ENCODE results near the gene WWOX.

DNA sequence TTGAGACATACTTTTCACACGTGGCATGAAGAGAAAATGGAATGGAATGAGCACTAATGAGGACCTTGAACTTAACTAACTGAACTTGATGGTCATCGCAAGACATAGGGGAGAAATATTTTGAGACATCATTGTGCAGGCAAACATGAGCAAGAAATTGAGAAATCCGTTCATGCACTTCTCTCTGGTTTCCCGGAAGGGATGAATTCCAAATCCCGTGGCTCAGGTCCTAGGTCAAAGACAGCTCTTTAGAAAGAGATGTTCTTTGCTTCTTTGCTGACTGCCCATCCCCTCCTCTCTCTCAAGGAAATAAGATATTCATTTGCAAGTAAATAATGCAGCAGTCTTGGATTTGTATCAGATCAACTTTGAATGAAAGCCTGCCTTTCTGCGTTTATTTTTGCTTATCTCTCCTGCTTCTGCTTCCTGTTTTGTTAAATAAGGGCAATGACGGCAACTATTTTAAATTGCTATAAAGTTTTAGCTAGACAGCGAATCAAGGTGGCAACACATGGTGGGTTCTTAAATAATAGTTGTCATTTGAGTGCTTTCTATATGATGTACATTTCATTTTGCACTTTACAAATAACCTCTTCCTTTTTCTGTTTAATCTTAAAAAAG, 843.3 kb downstream of the WWOX start:
- TF ChIP-seq, protein P1, sequence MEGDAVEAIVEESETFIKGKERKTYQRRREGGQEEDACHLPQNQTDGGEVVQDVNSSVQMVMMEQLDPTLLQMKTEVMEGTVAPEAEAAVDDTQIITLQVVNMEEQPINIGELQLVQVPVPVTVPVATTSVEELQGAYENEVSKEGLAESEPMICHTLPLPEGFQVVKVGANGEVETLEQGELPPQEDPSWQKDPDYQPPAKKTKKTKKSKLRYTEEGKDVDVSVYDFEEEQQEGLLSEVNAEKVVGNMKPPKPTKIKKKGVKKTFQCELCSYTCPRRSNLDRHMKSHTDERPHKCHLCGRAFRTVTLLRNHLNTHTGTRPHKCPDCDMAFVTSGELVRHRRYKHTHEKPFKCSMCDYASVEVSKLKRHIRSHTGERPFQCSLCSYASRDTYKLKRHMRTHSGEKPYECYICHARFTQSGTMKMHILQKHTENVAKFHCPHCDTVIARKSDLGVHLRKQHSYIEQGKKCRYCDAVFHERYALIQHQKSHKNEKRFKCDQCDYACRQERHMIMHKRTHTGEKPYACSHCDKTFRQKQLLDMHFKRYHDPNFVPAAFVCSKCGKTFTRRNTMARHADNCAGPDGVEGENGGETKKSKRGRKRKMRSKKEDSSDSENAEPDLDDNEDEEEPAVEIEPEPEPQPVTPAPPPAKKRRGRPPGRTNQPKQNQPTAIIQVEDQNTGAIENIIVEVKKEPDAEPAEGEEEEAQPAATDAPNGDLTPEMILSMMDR (IDR thresholded peaks at IDR 0.05; ENCODE audit: low read length): no peak
- no peak for TF ChIP-seq EZH2 (optimal IDR thresholded peaks at IDR 0.05; ENCODE audit: low read depth, low read length)
- TF ChIP-seq EZH2phosphoT487 (IDR thresholded peaks at IDR 0.05; ENCODE audit: low read length): no peak

Data from MM.1S (cell line).